ENCODE measurements around the gene RASSF7.

- TF ChIP-seq CTCF (conservative IDR thresholded peaks at IDR 0.05) (no peak), EZH2 (IDR thresholded peaks at IDR 0.05; ENCODE audit: low read depth) (no peak)
These were observed 20.7 kb upstream of the RASSF7 start for GRCh38 chr11:539971-540481.
